GM18520 (cell line): Measurements from ENCODE around the gene SORCS2.

Experiments used
- ATAC-seq: cut with Tn5 transposase; IDR thresholded peaks from one replicate; pipeline ENCODE4 v1.9.1; 2021; ENCODE audit not compliant: unreplicated experiment

SORCS2 gene

DNA sequence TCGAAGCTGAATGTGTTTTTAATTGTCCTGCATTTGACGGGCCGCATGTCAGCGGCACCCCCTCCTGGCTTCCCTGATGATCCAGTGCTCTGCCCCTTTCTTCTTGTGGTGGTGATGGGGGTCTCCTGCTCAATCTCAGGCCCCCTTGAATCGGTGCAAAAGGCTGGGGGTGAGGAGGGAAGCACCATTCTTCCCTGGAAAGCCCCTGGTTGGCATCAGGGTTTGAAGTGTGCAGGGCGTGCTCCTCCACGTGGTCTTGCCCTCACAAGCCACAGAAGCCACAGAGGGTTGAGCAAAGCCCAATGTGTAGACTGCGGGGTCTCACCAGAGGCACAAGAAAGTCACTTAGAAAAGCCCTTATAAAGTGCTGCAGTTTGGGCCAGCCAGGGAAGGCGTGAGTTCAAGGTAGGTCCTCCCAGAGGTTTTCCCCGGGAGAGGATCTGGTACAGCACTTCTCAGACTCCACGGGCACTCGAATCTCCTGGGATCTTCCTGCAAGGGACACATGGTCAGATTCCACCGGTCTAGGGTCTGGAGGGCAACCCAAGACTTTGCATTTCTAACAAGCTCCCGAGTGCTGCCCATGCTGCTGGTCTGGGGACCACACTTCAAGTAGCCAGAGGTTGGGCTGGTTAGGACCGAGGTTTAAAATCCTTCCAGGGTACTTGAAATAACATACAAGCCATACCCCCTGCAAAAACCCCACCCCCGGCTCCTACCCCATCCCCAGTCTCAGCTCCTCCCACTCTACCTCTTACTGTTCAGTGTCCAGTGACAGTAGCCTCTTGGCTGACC lies 207.3 kb downstream of the SORCS2 start:
- no peak for ATAC-seq

DNA sequence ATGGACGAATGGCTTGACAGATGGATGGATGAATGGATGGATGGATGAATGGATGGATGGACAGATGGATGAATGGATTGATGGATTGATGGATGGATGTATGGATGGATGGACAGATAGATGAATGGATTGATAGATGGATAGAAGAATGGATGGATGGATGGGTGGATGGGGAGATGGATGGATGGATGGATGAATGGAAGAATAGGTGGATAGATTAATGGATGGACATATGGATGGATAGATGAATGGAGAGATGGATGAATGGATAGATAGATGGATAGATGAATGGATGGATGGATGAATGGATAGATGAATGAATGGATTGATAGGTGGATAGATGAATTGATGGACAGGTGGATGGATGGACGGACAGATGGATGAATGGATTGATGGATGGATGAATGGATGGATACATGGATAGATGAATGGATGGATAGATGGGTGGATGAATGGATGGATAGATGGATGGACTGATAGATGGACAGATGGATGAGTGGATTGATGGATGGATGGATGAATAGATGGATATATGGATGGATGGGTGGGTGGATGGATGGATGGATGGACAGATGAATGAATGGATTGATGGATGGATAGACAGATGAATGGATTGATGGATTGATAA lies 208.4 kb downstream of the SORCS2 start:
- ATAC-seq: no peak

DNA sequence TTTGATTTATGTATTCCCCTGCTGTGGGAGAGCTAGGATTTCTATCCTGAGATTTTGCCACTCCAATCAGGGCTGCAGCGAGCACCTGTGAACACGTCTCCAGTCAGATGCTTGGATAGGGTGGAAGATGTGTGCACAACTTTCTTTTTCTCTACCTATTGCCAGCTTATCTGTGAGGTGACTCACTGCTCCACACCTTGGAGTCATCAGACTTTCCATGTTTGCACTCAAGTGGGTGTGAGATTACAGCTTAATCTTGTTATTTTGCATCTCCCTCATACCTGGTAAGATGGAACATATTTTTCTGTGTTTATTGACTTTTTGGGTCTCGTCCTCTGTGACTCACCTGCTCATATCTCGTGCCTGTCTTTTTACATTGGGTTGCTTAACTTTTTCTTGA lies 210.2 kb downstream of the SORCS2 start:
- ATAC-seq: no peak

DNA sequence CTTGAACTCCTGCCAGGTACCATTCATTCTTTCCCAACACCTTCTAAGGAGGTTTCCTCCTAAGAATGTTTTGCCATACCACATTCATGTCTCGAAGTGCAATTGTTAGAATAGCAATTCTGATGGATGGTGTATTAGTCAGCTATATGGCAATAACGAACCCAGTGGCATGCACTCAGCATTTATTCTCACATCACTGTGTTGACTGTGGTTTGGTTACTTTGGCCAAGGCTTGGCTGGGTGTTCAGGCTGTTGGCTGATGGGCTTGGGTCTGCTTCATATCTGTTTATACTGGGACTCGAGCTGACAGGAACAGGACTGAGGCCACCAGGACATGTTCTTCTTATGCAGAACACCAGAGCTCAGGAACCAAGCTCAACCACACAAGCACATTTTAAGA lies 210.7 kb downstream of the SORCS2 start:
- ATAC-seq: no peak

DNA sequence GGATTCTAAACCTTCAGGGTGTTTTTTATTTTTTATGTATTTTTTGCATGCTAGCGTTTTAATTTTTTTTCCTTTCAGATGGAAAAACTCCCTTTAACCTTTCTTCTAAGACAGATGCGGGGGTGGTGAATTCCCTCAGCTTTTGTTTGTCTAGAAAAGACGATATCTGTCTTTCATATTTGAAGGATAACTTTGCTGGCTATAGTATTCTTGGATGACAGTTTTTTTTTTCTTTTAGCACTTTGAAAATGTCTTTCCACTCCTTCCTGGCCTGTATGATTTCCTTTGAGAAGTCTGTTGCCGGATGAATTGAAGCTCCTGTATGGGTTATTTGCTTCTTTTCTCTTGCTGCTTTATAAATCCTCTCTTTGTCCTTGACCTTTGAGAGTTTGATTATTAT lies 215.8 kb downstream of the SORCS2 start:
- ATAC-seq: no peak

DNA sequence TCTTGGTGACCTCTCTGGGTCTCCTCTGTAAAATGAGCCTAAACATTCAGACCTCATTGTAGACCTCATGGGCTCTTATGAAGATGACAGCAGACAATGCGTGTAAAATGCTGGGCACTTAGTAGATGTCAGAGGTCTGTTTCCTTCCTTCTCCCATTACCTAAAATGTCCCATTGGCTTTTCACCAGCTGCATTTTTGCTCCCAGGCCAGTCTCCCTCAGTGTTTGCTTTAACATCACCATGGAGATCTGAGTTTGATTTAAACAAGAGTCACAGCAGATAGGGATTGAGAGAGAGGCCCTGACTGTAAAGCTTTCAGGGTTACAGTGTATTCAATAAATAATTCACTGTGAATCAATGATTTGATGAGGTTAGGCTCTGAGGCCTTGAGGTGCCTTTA lies 218.1 kb downstream of the SORCS2 start:
- ATAC-seq: no peak

DNA sequence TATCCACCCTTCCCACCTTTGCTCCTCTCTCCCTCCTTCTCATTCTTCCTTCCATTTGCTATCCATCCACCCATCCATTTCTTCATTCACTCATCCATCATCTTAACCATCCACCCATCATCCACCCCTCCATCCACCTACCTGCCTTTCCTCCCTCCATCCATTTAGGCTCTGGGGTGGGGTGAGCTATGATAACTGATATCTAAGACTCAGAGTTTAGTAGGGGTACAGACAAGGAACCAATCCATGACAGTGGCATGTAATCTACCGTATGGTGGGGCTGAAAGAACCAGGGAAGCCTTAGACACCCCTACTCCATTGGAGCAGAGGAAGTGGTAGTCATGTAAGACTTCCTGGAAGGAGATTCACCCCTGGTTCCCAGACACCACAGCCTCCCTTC lies 219.2 kb downstream of the SORCS2 start:
- ATAC-seq: no peak

DNA sequence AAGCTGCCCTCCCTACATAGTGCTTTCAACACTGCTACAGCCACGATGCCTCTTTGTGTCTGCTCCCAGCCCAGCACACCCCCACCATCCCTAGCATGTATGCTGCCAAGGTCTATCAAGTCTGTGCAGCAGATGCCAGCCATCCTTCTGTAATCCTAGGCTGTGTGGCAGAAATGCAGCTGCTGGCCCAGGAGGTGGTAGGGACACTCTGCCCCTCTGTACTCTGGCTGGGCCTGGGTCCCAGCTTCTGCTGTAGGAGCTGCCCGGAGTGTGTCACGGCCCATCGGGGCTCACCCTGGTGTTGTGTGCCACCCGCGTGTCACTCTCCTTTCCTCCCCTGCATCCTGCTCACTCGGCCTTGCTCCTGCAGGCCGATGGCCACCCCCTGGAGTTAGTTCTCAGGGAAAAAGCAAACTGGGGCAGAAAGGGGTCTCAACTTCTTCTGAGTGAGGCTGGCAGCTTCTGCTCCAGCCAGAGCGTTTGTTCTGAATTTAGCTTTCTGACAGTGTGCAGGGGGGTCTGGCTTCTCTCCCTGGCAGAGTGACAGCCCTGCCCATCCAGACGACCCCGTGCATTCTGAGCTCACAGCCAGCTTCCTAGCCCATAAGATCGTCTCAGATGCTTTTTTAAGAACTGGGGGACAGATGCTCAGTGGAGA lies 219.7 kb downstream of the SORCS2 start:
- no peak for ATAC-seq

DNA sequence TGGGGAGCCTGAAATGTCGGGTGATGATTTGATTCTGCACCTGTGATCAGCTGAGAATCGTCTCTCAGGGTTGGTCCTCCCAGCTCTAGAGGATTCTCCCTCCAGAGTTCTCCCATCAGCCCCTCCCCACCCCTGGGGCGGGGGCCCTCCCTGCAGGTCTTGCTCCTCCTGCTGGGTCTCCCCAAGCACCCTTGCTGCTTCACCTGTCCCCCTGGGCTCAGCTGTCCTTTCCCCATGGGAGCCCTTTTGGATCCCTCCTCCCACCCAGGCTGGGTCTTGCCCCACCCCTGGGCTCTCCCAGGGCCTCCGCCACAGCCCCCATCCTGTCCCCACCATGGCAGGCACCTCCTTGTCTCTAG lies 220.2 kb downstream of the SORCS2 start:
- no peak for ATAC-seq

DNA sequence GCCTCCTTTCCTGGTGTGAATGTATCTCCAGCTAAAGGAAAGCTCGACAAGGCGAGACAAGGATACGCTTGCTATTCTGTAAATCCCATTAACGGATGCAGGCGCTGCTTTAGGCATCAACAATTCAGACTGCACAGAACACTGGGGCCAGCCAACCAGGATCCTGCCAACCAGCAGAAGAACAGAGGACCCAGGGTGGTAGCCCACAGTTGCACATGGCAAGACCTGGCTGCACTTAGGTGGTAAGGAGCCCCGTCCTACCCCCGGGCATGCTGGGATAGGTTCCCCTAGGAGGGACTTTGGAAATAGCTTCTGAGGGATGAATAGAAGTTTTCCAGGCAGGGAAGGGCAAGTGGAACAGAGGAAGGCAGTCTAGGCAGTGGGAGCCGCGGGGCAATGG lies 221.7 kb downstream of the SORCS2 start:
- no peak for ATAC-seq

DNA sequence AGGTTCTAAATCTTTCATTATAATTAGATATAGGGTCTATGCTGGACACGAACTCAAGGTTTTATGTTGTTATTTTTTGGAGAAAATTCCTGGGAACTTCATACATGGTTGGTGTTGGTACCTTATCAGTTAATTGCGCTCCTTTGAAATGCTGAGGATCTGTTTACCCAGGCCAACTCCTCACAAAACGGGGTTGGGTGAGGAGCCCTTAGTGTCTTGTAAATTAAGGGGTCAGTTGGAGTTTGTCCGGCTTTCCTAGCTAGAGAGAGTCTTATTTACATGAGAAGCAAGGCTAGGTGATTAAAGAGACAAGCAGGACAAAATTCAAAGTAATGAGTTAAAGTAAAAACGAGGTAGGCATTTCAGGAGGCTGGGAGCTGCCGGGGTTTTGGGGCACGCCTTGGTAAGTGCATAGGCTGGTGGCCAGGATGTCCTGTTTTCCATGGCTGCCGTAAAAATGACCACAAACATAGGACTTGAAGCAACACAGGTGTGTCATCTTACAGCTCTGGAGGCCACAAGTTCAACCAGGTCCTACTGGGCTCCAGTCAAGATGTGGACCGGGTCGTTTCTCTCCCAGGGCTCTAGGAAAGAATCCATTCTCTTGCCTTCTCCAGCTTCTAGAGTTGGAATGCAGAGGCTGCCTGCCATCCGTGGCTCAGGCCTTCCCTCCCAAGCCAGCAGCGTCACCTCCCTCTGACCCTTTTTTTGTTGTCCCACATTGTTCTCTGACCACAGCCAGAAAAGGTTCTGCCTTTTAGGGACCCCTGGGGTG lies 222.6 kb downstream of the SORCS2 start:
- no peak for ATAC-seq

DNA sequence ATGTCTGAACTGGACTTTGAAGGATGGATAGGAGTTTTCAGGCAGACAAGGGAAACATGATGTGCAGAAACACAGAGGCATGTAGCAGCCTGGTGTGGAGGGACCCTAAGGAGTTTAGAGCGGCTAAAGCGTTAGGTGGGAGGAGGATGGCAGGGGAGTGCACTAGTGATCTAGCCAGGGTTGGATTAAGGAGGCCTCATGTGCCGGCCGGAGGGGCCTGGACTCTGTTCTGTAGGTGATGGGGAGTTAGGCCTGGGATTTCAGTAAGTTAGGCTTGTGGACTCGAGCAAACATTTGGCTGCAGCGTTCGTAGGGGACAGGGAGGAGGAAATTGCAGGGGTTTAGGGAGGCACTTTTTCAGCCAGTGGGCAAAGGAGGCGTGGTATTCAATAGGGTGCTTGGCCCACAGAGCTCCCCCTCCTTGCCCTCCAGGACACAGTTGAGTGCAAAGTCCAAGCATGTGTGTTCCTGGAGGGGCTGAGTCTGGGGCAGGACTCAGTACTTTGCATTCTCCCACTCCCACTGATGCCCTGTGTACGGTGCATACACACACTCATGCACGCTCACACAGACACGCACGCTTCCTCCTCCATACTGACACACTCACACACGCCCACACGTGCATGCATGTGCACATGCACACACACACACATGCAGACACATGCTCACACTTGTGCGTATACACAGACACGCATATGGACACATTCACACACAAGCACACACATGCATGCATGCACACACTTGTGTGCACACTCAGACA lies 223.8 kb downstream of the SORCS2 start:
- no peak for ATAC-seq

DNA sequence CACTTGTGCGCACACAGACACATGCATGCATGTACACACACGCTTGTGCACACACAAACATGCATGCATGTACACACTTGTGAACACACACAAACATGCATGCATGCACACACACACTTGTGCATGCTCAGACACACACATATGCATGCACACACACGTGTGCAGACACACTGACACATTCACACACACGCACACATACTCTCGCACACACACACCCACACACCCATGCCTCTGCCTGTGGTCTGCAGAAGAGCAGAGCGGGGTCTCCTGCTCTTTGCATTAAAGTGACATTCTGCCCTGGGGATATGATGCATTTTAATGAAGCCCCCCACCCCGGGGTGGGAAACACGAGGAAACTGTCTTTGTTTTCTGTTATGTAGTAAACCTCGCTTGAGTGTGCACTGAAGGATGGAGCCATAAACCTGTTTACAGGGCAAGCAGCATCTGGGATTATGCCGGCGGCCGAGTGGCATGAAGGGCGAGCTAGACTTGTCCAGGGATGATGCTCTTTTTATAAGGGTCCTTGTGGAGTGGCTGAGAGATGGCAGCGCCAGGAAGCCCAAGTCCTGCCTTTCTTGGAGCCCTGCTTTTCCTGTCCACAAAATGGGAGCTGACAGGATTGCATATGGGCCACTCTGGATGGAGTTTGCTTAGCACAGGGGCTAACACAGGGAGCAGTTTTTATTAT lies 224.6 kb downstream of the SORCS2 start:
- ATAC-seq: no peak

DNA sequence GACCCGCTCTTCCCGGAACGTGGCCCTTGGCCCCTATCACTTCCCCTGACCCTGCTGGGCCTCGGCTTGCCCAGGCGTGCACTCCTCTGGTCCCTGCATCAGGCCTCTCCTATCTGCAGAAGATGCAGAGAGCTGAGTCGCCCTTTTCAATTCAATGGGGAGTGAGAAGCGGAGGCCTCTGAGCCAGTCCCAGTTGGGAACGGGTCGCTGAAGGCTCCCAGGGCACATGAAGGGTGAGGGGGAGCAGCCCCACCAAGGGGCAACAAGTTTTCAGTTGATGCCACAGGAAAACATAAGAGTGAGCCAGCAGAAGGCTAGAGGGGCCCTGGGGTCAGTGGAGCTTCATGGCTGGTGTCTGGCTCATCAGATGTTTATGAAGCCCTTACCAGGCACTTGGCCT lies 225.3 kb downstream of the SORCS2 start:
- no peak for ATAC-seq

DNA sequence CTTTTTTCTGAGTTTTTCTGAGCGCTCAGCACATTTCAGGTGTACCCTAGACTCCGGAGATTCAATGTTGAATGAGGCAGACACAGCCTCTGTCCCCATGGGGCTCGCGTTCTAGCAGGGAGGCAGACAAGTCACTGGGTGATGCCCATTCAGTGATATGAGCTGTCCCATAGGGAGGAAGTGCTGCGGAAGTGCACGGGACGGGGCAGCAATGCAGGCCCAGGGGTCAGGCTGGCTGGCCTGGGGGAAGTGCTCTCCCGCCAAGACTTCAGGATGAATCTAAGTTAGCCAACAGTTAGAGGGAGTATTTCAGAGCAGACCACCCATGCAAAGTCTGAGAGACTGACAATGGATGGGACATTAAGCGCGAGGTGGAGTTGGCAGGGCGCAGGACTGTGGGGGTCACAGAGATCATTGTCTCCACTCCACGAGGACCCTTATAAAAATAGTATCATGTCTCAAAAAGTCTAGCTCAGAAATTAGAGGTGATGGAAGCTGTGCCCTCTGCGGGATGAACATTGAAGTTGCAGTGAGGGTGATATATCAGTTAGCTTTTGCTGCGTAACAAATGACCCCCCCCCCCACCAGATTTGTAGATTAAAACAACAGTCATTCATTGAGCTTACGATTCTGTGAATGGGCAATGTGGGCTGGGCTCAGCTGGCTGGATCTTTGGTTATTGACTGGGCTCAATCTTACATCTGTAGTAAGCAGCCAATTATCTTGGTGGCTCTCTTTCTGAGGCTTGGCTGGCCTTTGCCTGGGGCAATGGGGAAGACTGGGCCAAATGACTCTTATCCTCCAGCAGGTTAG lies 226.0 kb downstream of the SORCS2 start:
- ATAC-seq: no peak

DNA sequence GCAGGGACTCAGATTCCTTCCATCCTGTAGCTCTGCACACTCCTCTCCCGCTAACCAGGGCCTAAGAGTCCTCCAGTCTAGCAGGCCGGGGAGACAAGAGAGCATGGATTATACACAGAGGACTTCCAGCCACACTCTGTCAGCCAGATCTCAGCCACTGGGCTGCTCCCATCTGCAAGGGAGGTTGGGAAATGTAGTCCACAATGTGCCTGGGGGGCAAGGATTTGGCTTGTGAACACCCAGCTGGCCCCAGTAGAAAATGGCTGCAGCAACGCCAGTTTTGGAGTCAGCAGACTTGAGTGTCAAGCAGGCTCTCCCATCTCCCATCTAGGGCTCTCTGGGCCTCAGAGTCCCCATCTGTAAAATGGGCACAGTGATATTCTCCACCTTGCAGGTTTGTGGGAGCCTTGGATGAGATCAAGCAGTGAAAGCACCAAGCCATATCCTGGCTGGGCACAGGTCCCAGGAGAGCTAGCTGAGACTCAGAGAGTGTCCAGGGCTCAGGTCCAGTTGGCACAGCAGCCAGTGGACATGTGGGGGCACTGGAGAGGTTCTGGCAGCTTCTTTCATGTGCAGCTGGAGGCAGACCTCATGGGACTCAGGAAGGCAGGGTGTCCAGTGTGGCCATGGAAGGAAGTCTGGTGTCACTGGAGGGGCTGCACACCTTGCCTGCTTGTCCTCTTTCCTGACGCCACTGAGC lies 227.8 kb downstream of the SORCS2 start:
- ATAC-seq: no peak

DNA sequence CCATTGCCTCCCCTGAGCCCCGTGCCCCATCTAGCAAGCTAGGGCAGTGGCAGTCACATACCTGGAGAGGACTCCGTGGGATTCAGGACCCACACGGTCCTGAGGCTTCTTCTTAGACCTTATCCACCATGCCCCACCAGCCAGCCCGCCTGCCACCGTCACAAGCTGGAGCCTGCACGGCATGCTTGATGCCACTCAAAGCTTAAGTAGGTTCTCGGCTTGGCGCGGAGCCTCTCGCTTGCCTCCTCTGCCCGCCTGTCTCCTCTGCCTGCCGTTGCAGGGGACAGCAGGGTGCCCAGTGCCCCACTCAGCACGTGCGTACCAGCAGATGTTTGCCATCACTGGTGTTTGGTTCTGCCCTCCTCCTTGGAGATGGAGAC lies 228.3 kb downstream of the SORCS2 start:
- ATAC-seq: no peak

DNA sequence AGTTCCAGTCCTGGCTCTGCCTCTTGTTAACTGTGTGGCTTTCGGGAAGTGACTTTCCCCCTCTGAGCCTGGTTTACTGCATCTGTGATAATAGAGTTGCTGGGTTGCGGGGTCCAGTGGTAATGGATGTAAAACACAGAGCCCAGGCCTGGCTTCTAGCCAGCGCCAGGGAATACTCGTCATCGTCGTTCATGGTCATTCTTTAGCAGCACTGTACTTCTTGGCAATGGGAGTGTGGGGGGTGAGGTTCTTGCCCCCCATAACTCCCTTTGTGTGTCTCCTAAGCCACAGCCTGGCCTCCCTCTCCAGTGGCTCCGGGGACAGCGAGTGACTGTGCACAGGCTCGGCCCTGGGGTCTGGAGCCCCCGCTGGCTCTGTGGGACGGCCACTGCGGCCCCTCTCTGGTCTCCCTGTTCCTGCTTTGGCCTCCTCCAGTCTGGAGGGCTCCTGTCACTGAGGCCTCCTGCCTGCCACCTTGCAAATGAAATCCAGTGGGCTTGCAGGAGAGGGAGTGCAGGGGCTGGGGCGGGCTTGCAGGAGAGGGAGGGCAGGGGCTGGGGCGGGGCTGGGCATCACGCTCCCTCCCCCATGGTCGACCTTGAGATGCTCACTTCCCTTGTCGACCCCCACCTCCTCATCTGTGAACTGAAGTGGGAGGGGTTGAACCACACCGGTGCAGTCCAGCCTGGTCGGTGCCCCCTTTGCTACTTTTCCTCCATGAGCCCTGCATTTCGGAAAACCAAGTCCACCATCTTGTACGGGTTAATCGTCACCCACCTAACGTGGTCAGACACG lies 229.2 kb downstream of the SORCS2 start:
- no peak for ATAC-seq
